NCI-H2029 (cell line): ENCODE measurements around the gene ANKRD2.
"Not testable (repeated sequence)": the region's sequence is repeated elsewhere in the genome, so short reads cannot be mapped to it uniquely, and the experiment has no call there.

ENCODE experiments used
- DNase-seq: peaks from one replicate; lab custom pipeline; 2025; lab: John Stamatoyannopoulos, UW

The ANKRD2 gene

DNA sequence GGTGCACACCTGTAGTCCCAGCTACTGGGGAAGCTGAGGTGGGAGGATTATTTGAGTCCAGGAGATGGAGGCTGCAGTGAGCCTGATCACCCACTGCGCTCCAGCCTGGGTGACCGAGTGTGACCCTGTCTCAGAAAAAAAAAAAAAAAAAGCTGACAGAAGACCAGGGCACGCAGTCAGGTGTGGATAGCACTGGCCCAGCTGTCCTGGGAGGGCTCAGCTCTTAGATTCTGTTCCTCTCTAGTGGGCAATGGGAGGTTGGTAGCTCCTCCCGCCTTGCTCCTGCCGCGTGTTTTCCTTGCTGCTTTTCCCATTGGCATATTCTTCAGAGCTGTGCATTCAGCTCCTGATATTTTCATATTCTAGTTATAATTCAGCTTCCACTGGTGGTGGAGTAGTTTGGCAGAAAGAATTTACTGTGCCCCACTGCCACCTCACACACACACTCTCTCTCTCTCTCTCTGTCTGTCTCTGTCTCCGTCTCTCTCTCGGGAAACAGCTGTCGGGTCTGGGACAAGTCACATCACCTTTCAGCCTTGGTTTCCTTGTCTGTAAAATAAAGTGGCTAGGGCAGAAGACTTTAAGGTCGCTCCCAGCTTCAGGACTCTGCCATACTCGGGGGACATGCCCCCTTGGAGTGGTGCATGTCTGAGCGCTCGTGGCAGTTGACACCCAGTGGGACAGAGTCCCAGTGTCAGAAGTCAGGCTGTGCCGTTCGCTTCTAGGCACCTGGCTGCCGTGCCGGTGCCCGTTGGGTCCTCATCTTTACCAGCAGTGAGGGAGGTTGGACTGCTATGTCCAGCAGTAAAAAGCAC is 25.9 kb upstream of the ANKRD2 start:
- DNase-seq: no peak

- DNase-seq: no peak
Observed at GRCh38 chr10:97547271-97547600, 25.3 kb upstream of the ANKRD2 start.

DNA sequence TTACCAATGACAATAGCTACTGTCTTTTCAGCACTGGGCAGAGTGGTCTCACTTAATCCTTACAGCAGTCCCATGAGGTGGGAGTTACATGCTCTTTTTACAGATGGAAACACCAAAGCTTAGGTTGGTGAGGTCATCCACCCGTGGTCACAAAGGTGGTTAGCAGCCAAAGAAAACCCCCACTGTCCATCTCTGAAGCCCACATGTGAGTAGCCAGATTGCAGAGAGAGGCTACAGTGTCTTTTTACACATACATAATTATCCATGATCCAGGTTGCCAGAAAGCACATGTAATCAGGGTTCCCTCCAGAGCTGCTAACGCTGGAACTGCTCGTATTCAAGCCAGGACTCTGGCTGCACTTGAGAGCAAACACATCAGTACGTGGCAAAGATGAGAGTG is 24.6 kb upstream of the ANKRD2 start:
- no peak for DNase-seq

- DNase-seq: no peak
Observed at GRCh38 chr10:97548828-97549455, 23.6 kb upstream of the ANKRD2 start.

- no peak for DNase-seq
Observed at GRCh38 chr10:97549587-97550322, 22.8 kb upstream of the ANKRD2 start.

GRCh38 chr10:97550336-97551149 is 22.0 kb upstream of the ANKRD2 start:
- no peak for DNase-seq

DNA sequence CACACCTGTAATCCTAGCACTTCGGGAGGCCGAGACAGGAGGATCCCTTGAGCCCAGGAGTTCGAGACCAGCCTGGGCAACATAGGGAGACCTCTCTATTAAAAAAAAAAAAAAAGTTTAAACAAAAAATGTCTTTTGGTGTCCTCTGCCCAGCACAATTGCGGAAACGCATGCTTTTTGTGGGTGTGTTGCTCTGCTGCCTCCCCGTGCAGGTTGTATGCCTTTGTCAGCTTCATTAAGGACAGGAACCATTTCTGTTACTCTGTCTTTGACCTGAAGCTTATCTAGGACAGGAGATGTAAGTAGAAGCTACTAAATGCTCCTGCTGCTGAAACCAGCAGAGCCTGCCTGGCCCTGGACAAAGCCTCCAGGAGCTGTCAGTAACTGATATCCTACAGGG is 21.3 kb upstream of the ANKRD2 start:
- no peak for DNase-seq

- peak; percentile 18 for DNase-seq
Observed at GRCh38 chr10:97553575-97554031, 19.0 kb upstream of the ANKRD2 start.

GRCh38 chr10:97554336-97554735 is 18.2 kb upstream of the ANKRD2 start:
- not testable (repeated sequence) for DNase-seq

DNA sequence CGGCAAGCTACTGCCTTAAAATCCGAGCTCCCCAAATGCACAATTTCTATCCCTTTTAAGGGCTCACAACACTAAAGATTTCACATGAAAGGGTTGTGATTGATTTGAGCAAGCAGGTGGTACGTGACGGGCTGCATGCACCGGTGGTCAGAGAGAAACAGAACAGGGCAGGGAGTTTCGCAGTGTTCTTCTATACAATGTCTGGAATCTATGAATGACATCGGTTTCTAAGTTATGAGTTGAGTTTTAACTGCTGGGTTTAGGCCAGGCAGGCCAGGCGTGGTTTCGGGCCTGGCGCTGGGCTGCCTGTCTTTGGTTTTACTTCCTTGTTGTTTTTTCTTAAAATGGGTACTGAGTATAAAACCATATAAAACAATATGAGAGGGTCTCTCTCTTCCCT is 17.0 kb upstream of the ANKRD2 start:
- DNase-seq: not testable (repeated sequence)

DNA sequence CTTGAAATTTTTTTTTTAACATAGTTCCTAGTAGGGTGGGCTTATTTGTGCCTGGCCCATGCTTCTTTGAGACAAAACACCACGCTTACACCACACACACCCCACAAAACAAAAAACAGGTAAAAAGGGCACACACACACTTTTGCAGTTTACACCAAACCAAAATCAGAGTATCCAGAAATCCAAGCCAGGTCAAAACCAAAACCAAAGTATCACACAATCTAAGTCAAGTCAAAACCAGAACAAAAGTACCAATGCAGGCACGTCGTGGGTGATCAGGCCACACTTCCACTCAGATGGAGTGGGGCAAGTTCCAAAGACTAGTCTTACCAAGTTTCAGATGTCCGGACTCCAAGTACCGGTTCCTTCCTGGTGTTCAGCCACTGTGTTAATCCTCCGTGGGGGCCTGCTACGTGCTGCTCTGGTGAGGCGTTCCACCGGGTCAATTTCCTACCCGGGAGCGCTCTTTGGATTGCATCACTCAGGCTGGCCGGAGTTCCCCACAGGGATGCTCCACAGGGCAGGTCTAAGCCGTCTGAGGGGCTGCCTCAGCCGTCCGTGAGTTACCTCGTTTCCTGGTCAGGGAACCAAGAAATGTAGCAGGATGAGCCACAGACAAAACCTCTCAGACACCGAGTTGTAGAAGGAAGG is 11.7 kb upstream of the ANKRD2 start:
- not testable (repeated sequence) for DNase-seq

- not testable (repeated sequence) for DNase-seq
Observed at GRCh38 chr10:97561386-97562077, 11.0 kb upstream of the ANKRD2 start.

DNA sequence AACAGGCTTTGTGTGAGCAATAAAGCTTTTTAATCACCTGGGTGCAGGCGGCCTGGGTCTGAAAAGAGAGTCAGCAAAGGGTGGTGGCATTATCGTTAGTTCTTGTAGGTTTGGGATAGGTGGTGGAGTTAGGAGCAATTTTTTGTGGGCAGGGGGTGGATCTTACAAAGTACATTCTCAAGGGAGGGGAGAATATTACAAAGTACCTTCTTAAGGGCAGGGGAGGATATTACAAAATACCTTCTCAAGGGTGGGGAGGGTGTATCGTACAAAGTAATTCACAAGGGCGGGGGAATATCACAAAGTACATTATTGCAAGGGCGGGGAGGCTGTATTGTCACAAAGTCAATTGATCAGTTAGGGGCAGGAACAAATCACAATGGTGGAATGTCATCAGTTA is 10.2 kb upstream of the ANKRD2 start:
- not testable (repeated sequence) for DNase-seq

- no peak for DNase-seq
Observed at GRCh38 chr10:97563337-97563736, 9.2 kb upstream of the ANKRD2 start.

DNA sequence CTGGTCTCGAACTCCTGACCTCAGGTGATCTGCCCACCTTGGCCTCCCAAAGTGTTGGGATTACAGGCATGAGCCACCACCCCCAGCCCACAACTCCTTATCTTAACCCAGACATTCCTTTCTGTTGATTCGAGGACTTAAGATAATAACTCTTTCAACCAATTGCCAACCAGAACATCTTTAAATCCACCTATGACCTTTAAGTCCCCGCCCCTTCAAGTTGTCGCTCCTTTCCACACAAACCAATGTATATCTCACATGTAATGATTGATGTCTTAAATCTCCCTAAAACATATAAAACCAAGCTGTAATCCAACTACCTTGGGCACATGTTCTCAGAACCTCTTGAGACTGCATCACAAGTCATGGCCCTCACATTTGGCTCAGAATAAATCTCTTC is 7.8 kb upstream of the ANKRD2 start:
- no peak for DNase-seq

DNA sequence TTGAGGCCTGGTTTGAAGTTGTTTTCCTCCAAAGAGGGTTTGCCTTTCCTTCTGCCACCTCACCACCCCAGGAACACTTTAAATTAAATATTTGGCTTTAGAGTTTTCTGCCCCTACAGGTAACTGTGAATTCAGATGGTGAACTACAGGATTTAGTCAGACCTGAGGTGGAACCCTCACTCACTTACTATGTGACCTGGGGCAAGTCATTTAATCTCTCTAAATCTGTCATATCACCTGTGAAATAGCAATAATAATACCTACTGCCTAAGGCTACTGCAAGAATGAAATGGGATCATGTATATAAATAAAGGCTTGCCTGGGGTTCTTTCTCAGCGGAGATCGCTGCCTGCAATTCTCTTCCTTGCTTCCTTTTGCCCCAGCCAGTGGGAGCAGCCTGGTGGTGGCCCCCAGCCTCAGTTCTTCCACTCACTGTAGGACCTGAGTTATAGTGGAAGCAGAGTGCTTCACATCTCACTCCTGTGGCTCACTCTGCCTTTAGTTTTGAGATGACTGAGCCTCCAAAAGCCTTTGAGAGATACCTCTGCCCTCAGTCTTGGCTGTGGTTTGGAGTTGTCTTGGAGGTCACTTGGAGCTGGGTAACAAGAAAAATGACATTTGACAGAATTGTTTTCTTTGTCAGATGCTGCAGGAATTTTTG is 6.1 kb upstream of the ANKRD2 start:
- DNase-seq: no peak

DNA sequence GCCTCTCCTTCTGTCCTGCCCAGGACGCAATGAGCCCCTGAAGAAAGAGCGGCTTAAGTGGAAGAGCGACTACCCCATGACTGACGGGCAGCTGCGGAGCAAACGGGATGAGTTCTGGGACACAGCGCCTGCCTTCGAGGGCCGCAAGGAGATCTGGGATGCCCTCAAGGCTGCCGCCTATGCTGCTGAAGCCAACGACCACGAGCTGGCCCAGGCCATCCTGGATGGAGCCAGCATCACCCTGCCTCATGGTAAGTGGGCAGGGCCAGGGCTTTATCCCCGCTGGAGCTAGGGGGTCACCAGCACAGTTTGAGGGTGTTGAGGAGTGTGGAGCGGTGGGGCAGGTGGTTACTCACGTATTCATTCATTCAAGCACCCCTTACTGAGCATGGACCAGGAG is 4.7 kb upstream of the ANKRD2 start:
- DNase-seq: no peak

- DNase-seq: no peak
Observed at GRCh38 chr10:97570146-97570788, 2.3 kb upstream of the ANKRD2 start.

DNA sequence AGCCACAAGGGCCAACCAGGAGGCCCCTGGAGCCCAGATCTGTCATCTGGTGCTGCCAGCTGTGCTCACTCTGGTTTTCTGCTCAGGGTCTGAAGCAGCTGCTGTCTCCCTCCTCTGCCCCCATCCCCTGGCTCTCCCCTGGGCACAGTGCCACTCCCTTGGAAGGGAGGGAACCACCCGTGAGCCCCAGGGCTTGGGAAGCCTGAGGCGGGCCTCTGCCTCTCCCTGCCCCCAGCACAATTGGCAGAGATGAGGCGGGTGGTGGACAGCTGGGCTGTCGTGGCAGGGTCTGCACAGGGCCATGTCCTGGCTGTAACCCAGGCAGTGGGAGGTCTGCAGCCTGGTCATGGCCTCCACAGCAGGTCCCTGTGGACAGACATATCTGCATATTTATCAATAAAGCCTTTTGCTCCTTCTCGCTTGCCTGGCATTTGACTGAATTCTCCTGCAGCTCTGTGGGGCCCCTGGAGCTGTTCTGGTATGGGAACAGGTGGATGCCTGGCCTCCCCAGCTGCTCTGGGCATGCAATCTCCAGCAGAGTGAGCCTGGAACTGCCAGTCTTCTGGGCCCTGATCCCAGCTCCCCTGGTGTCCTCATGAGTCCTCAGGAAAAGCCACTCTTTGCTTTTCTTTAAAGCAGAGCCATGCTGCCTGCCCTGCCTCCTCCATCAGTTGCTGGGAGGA is 1.6 kb upstream of the ANKRD2 start:
- no peak for DNase-seq
